ENCODE data around the gene ARHGEF25. TPM values are rescaled to one million over a fixed set of nuclear protein-coding genes. Genes with fewer than 3 reads are reported as not detected.

Gene ARHGEF25
- total RNA-seq, 1 experiment from 2014 or later = 12.9 TPM

DNA sequence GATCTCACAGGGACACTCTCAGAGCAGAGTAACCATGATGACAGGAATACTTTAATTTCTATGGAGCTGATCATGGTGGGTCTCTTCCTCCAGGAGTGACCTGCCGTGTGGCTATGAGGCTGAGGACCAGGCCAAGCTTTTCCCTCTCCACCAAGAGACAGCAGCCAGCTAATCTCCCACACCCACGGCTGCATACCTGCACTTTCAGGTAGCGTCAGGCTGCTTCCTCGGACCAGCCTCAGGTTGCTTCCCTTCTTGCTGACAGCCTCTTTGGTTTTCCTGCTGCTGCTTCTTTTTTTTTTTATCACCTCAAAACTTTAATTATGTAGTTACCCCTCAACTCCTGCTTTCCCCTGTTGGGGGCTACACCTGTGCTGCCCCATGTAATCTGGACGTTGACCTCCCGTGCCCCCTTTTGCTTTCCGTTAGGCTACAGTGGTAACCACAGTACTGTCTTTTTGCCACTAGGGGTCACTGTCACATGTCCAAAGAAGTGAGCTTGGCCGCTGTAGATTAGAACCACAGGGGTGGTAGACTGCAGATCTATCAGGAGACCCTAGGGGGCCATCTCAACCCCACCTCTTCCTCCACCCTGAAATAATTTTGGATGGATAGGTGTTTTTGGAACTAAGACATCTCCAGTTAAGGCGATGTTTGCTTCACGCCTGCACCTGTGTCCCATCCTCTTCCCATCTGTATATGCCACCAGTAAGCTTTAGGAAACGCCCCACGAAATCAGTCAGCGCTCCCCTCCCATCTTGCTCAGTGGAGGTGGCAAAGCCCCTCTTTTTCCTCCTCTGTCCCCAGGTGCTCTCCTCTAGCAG lies 28.0 kb upstream of the ARHGEF25 start:
- H3K9me2 ChIP-seq (ENCODE audit: insufficient read depth) = no peaks in the 10 kb centered on the region
- H3K4me1 ChIP-seq (replicated peaks; ENCODE audit: insufficient read depth) = no peaks in the 10 kb centered on the region
- TF ChIP-seq CTCF (conservative IDR thresholded peaks at IDR 0.05) (peak; percentile 96), EZH2 (IDR thresholded peaks at IDR 0.05; ENCODE audit: low read depth) (no peak)
- no peaks in the 10 kb centered on the region for H3K36me3 ChIP-seq (ENCODE audit: low read depth)
- H3K27ac ChIP-seq = no peak overlapping the region
- no peaks in the 10 kb centered on the region for H3K79me2 ChIP-seq (ENCODE audit: low read depth)
- no peaks in the 10 kb centered on the region for H4K20me1 ChIP-seq (ENCODE audit: insufficient read depth)
- no peak overlapping the region for H2AFZ ChIP-seq
- H3K4me2 ChIP-seq = no peak overlapping the region
- CTCF ChIA-PET = interaction anchor here (0.5 to 1.6 kb wide), 9 partner anchors 8 to 143 kb away, joined by 3 to 8 read pairs (median 4); no protein-coding TSS in a partner anchor
- peak; percentile 65 to 67 for DNase-seq
- H3K9me3 ChIP-seq (ENCODE audit: insufficient read depth, low read depth) = no peaks in the 10 kb centered on the region
- POLR2A ChIA-PET (ENCODE audit: unreplicated experiment) = no interaction called here
- H3K27me3 ChIP-seq (ENCODE audit: insufficient read depth, low read depth) = peaks cover 34% of the 10 kb centered on the region
- H3K4me3 ChIP-seq = no peak overlapping the region
- intact Hi-C loops (cut with micrococcal nuclease; ENCODE audit: unreplicated experiment) = loop anchor here (1.0 to 5.0 kb wide), 4 partner anchors 38 to 324 kb away; partner anchors contain the start of gene B4GALNT1
- no TSS peak for BruUV-seq (replicated peaks)
- H3F3A ChIP-seq (ENCODE audit: insufficient read depth, low read depth) = no peaks in the 10 kb centered on the region

- no peak overlapping the region for H3K4me3 ChIP-seq
- no peak overlapping the region for H3K4me2 ChIP-seq
- H3K79me2 ChIP-seq (ENCODE audit: low read depth) = no peaks in the 10 kb centered on the region
- BruUV-seq (replicated peaks) = no TSS peak
- H3F3A ChIP-seq (ENCODE audit: insufficient read depth, low read depth) = no peaks in the 10 kb centered on the region
- POLR2A ChIA-PET (ENCODE audit: unreplicated experiment) = no interaction called here
- no peak overlapping the region for H3K27ac ChIP-seq
- intact Hi-C loops (cut with micrococcal nuclease; ENCODE audit: unreplicated experiment) = loop anchor here (5.0 kb wide), 1 partner anchor 323 kb away; no protein-coding TSS in a partner anchor
- H3K27me3 ChIP-seq (ENCODE audit: insufficient read depth, low read depth) = peaks cover 36% of the 10 kb centered on the region
- no peaks in the 10 kb centered on the region for H3K9me3 ChIP-seq (ENCODE audit: insufficient read depth, low read depth)
- CTCF ChIA-PET = interaction anchor here (0.7 to 1.6 kb wide), 3 partner anchors 20 to 142 kb away, joined by 3 to 5 read pairs (median 4); no protein-coding TSS in a partner anchor
- H3K9me2 ChIP-seq (ENCODE audit: insufficient read depth) = no peaks in the 10 kb centered on the region
- no peaks in the 10 kb centered on the region for H3K36me3 ChIP-seq (ENCODE audit: low read depth)
- DNase-seq = no peak
- no peak overlapping the region for H2AFZ ChIP-seq
- no peaks in the 10 kb centered on the region for H3K4me1 ChIP-seq (replicated peaks; ENCODE audit: insufficient read depth)
- no peaks in the 10 kb centered on the region for H4K20me1 ChIP-seq (ENCODE audit: insufficient read depth)
- TF ChIP-seq EZH2 (IDR thresholded peaks at IDR 0.05; ENCODE audit: low read depth) (no peak), CTCF (conservative IDR thresholded peaks at IDR 0.05) (no peak)
These were observed 27.2 kb upstream of the ARHGEF25 start for GRCh38 chr12:57584050-57584449.

DNA sequence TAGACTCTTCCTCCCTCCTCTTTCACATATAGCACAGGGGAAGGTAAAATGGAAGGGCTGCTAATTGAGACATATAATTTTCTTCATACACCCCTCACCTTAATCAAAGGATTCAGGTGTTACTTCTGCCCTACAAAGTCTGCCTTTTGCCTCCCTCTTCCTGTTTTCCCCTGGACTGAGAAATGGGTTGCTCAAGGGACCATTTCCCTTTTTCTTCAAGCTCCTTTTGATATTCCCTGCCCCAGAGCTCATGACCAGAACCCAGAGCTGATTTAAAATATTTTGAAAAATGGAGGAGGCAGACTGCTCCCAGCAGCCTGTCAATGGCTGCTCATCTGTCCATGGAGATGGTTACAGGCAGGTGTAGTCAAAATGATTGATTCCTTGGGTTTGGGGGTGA lies 26.5 kb upstream of the ARHGEF25 start:
- H3K9me3 ChIP-seq (ENCODE audit: insufficient read depth, low read depth) = no peaks in the 10 kb centered on the region
- TF ChIP-seq EZH2 (IDR thresholded peaks at IDR 0.05; ENCODE audit: low read depth) = no peak
- no peak for TF ChIP-seq CTCF (conservative IDR thresholded peaks at IDR 0.05)
- ChIA-PET CTCF (interaction anchor here (1.6 kb wide), 1 partner anchor 37 kb away, joined by 3 read pairs; no protein-coding TSS in a partner anchor), POLR2A (ENCODE audit: unreplicated experiment) (no interaction called here)
- no peaks in the 10 kb centered on the region for H3K4me1 ChIP-seq (replicated peaks; ENCODE audit: insufficient read depth)
- no peak overlapping the region for H2AFZ ChIP-seq
- no peaks in the 10 kb centered on the region for H3K9me2 ChIP-seq (ENCODE audit: insufficient read depth)
- H3K36me3 ChIP-seq (ENCODE audit: low read depth) = no peaks in the 10 kb centered on the region
- H3F3A ChIP-seq (ENCODE audit: insufficient read depth, low read depth) = no peaks in the 10 kb centered on the region
- H3K27ac ChIP-seq = no peak overlapping the region
- H4K20me1 ChIP-seq (ENCODE audit: insufficient read depth) = no peaks in the 10 kb centered on the region
- intact Hi-C loops (cut with micrococcal nuclease; ENCODE audit: unreplicated experiment) = loop anchor here (5.0 kb wide), 1 partner anchor 323 kb away; no protein-coding TSS in a partner anchor
- no peak for DNase-seq
- no peak overlapping the region for H3K4me3 ChIP-seq
- H3K27me3 ChIP-seq (ENCODE audit: insufficient read depth, low read depth) = peaks cover 36% of the 10 kb centered on the region
- BruUV-seq (replicated peaks) = no TSS peak
- no peaks in the 10 kb centered on the region for H3K79me2 ChIP-seq (ENCODE audit: low read depth)
- H3K4me2 ChIP-seq = no peak overlapping the region

All from PC-9 (cell line).